Femur (tissue), 1 donor: ENCODE measurements around the gene RIPOR2.

Source experiments
- DNase-seq: peaks from one replicate; pipeline ENCODE4 v3.0.0-alpha.2; 2017

RIPOR2 gene

DNA sequence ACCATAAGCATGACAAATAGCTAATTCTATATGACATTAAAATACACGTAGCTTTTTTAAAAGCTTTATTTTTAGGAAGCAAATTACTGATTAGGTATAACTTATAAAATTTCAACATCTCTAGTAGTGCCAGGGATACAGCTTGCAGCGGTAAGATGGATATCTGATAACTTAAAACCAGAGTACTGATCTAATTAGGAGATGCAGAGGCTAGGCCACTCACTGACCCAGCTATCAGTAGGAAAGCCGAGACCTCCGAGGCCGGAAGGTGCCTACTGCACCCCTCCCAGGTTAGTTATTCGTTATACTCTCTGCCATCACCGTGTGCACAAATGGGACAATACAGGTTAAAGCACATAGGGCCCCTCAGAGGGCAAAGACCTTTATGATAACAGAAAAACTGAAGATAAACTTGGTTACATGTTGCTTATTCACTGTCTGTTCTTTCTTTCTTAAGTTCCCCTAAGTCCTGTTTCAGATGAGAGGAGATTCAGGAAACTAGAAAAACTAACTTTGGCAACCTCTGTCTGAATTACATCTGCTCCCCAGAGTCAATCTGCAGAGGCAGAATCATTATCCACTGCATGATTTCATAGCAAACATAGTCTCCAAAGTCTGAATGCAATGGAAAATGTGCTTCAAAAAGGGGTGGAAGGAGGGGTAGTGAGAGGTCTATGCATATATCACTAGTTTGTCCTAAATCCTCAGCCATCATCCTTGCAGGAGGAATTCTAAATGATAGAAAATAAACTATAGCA is 60.8 kb downstream of the RIPOR2 start:
- DNase-seq = peak; percentile 32

DNA sequence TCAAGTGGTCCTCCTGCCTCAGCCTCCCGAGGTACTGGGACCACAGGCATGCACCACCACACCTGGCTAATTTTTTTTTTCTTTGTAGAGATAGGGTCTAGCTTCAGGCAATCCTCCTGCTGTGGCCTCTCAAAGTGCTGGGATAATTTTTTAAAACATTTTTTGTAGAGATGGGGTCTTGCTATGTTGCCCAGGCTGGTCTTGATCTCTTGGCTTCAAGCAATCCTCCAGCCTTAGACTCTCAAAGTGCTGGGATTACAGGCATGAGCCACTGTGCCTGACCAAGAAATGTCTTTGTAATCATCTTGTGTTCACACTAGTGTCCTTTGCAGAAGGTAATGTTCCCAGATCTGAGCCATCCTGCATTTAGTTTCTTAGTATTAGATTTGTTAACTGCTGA is 61.6 kb downstream of the RIPOR2 start:
- DNase-seq = no peak

DNA sequence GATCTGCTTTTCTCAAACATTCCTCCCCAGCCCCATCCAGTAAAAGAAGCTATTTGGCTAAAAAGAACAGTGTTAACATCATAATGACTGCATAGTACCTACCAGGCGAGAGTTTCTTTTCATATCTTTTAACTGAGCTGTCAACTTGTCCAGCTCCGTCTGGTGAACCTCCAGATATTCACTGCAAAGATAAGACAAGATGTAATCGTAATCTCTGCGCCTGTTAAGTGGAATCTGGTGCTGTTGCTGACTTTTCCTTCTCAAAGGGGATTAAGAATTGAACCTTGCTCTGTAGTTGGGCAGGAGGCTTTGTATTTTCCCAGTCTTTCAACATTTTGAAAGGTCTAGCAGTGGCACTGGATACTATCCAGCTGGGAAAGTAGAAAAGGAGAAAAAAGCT is 63.0 kb downstream of the RIPOR2 start:
- DNase-seq = no peak

DNA sequence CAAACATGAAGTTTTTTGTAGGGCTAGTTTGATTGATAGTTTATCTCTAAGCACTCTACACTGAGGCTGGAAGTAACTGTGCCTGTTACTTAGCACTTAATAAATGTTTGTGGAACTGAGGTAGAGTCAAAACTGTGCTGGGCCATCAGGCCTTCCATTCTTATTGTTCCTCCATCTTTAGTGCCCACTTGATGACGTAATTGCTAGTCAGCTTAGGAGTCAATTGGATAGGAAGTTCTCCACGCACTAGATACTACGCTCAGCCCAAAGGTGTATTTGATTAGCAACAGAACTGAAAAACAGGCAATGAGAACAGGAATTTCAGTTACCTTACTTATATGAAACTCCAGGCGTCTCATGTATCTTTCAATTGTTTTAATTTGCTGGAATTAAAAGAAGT is 67.0 kb downstream of the RIPOR2 start:
- no peak for DNase-seq

DNA sequence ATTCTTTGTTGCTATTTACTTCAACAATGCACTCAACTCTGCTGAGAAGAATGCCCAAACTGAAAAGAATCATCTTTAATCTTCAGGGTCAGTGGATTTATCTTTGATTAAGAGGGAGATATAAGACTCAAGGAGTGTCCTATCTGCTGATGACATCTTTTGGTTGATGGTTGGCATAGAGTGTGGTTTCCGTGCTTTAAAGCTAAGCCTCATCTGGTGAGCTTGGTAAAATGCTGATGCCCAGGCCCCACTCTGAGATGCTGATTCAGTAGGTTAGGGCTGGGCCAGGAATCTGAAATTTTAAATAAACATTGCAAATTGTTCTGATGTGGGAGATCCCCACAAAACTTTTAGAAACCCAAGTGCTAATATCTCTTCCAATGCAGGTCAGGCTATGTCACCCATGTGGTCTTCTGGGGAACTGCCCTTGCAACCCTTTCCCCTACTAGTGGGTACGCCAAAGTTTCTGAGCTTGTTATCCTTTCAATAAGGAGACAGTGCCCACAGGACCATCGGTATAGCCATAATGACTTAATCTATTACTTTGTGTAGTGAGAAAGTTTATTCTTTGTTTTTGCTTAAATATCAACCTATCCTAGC is 68.6 kb downstream of the RIPOR2 start:
- no peak for DNase-seq

DNA sequence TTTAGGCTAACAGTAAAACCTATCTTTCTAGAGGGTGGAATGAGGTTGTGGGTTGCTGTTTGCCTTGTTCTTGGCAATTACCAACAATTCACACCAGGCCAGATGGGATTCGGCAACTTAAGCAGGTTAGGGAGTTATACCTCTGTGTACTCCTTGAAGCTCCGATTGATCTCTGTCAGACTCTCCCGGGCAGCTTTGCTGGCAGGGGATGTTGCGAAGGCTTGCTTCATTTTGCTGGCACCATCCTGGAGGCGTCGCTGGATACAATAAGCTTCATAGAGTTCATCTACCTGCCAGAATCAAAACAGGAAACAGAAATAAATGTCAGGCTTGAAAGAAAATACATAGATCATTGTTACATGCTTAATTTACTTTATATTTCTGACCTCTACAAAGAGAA is 70.6 kb downstream of the RIPOR2 start:
- DNase-seq = no peak

DNA sequence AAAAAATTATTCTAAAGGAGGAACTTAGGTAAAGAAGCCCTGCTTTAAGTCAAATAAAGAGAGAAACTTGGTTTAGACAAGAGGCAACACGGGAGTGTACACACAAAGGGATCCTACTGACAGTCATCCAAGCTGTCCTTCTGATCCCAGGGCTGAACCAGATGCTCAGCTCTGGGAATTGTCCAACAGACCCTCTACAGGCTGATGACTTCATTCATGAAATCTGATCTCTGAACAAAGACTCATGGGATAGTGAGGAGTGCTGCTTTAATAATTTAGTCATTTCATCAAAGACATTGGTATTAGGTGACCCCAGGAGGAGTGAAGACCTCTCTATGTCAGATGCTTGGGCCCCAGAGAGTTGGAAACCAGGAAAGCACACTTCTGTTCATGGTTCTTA is 71.4 kb downstream of the RIPOR2 start:
- no peak for DNase-seq

DNA sequence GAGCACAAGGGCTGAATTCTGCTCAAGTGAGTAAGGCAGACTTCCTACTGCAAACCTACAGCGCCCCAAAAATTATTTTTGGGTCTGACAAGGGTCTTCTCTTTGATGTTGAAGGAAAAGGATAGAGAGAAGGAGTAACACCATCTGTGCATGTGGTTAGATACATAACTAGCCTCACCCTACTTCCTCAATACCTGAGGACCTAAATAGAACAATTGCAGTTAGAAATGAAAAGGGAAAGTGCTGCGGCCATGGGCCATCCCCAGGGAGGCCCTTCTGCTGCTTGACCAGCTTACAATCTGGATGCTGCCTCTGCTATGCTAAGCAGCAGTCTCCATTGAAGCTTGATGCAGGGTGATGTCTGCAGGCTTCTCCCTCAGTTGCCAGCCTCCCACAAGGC is 73.8 kb downstream of the RIPOR2 start:
- no peak for DNase-seq

DNA sequence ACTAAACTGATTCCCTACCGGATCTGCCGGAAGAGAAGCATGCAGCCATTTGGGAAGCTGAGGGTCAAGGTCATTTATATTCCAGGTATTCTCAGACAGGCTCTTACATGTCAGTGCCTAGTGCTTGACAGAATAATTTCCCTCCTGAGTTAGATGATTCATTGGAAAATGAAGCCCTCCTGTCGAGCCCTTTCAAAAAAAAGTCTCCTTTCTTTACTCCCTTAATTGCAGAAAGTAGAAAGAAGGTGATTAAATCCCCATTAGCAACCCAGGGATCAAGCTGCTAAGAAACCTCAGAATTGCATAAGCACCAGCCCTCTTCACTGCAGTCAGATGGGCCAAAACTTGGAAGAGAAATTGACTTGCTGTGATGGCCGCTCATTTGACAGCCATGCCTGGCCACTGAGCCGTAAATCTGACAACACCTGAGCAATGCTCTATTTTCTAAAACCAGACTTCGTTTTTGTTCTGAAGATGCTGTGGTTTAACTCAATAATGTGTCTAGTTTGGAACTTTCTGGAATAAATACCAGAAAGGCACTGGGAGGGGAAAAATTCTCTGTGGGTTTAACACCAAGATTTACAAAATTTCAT is 76.1 kb downstream of the RIPOR2 start:
- DNase-seq = no peak

DNA sequence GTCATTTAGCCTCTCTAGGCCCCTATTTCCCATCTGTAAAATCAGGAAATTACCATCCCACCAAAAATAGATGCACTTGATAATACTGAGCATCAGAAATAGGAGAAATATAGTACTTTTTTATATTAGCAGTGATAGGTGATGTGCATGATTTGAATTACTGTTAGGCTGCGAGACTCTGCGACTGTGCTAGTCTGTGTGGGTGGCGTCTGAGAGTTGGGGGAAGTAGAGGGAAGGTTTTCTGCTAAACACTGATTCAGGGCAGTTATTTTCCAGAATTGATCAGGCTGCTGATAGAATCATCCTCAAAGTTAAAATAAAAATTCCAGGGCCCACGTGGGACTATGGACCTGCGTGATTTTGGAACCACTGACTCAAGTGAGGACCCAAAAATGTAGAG is 76.6 kb downstream of the RIPOR2 start:
- DNase-seq = no peak

DNA sequence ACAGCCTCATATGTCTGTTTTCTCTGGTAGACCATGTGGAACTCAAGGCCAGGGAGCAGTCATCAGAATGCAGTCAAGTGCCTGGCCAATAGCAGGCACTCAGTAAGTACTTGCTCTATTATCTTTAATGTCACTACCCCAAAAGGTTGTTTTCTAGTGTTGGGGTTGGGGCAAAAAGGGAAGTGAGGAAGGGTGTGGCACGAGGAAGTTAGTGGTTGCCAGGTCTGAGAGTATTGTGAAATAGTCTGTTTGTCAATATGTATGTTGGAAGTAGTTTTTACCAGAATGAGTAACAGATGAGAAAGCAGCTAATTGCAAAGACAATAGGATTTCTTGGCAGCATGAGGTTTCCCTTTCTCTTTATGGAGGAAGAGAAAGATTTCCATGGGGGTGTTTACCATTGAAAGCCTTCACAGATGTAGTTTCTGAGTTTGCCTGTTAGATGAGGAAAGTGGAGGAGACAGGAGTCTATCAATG is 77.5 kb downstream of the RIPOR2 start:
- peak; percentile 23 for DNase-seq

DNA sequence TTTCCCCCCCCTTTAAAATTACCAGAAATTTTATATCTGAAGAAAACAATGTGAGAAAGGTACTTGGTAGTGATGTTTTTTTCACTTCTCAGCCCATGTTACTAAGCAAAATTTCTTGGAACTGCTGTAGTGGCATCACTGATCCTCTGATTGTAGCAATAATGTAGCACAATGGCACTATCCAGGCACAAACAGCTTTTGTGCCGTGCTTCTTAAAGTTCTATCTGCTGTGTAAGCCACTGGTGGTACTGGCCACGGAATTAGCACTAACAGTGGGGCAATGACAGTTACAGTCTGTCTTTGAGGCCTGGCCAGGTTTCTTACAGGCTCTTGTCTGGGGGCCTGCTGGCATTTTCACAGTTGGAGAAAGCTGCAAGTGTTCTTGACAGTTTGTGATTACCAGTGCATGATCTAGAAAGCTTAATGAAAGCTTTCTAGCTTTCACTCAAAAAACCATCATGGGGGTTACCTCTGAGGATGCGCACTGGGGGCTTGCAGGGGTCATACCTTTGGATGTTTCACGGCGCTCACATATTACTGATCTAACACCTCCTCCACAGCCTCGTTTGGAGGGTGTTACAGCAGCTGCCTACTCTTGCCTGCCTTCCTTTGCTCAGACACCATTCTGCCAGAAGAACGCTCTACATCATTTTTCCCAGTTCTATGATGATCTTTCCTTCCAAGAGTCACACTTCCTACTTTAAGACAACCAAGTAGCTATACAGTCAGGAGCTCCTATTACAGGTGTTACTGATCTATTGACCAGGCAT is 78.7 kb downstream of the RIPOR2 start:
- DNase-seq = no peak

DNA sequence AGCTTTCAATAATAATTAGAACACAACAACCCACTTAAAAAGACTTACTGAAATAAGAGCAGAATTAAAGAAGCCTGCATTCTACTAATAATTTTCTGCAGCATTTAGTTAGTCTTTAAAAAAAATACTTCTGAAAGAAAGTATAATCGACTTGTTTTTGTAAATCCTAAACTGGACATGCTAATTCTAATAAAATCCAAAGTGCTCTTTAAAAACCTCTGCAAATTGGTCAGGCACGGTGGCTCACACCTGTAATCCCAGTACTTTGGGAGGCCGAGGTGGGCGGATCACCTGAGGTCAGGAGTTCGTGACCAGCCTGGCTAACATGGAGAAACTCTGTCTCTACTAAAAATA is 79.5 kb downstream of the RIPOR2 start:
- DNase-seq = no peak

DNA sequence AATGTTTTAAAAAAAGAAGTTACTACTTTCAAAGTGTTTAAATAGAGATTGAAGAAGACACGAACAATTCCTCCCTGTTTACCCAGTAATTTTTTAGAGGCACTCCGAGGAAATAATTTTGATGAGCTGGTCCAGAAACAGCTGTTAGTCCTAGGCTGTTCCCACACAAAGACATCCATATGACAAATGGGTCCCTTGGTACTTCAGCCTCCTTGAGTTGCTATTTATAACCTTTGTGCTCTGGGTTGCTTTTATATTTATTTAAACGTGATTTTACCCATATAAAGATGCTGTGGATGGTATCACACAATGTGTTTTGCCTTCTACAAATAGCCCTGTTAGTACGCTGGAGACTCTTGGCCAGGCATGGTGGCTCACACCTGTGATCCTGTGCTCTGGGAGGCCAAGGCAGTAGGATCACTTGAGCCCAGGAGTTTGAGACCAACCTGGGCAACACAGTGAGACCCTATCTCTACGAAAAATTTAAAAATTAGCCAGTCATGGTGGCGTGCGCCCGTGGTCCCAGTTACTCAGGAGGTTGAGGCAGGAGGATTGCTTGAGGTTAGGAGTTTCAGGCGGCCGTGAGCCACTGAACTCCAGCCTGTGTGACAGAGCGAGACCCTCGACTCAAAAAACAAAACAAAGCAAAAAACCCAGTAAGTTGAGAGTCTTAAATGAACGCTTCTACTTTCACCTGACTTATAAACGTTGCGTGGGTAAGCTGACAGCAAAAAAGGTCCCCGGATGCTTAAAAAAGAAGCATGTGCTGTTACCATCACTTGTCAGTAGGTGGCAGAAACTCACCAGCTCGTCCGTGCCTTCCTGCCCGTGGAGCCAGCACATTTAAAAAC is 80.1 kb downstream of the RIPOR2 start:
- DNase-seq = peak; percentile 67

DNA sequence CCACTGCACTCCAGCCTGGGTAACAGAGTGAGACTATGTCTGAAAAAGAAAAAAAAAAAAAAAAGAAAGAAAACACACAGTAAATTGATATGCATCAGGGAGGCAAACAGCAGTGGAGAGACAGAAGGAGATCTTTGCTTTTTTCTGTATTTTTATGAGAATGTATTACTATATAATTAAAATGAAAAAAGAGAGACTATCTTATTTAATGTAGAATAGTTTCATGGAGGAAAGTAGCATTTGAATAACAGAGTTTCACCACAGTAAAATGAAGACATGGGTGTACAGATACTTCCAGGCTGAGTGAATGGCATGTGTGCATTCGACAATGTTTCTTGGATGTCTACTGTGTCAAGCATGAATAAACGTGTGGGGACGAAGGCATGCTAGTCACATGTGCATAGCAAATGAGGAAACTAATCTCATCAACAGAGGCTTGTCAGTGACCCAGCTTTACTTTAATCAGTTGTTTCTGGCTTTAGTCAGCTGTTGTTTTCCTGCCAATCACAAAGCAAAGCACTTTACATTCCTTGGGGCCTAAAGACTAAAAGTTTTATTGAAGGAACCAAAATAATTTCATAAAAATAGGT is 81.6 kb downstream of the RIPOR2 start:
- DNase-seq = no peak

DNA sequence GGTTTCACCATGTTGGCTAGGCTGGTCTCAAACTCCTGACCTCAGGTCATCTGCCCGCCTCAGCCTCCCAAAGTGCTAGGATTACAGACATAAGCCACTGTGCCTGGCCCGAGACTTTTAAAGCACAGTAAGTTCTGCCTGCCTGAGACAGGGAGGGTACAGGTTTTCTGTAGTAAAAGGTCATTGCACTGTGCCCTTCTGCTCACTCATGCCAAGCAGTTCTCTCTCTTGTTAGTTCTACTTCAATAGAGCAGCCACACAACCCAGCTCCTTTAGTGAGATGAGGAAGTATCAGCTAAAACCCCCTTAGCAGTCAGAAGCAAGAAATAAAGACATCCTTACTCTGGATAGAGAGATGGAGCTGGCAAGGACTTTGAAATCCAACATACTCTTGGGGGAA is 84.7 kb downstream of the RIPOR2 start:
- DNase-seq = no peak

DNA sequence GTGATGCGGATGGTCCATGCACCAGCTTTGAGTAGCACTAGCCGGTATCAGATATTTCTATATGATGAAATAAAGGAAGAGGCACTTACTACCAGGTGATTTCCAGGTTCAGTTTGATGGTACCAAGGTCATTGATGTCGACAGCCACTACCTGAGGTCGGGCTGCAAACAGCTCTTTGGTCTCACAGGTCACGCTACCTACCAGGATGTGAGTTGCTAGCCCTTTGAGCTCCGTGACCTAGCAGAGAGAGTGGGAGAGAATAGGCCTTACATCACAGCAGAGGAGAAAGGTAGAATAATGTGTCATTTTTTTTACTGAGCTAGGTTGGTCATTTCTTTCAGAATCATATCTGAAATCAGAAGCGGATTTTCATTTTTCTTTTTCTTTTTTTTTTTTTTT is 86.0 kb downstream of the RIPOR2 start:
- DNase-seq = no peak

DNA sequence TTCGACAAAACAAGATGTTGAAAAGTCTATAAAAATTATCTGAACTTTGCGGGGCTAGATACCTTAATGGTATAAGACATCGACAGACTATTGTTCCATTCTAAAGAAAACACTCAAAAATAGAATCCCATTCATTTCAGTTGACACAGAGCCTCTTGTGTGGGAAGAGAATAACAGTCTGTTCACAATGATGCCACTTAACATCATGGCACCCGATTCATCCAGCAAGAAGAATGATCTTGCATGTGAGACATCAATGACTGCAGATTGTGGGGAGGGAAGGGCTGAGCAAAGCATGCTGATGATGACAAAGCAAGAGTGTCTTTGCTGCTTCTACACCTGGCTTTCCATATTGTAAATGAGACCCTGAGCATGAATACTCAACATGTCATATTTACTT is 87.3 kb downstream of the RIPOR2 start:
- DNase-seq = no peak

DNA sequence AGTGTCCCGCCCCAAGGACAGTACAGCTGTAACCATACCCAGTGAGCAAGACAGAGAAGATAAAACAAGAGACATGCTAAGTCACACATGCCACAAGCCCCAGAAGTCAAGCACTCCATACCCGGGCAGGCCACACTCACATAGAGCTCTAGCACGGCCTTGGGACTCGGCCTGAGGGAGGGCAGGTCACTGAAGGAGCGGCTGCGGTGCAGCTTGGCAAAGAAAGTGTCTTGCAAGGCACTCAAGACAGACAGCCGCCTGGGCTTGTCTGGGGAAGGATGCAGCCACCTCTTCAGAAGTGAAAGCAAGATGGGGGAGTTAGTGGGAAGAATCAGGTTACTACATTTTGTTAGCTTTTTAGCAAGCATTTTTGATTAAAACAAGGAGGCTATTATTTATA is 88.4 kb downstream of the RIPOR2 start:
- no peak for DNase-seq

DNA sequence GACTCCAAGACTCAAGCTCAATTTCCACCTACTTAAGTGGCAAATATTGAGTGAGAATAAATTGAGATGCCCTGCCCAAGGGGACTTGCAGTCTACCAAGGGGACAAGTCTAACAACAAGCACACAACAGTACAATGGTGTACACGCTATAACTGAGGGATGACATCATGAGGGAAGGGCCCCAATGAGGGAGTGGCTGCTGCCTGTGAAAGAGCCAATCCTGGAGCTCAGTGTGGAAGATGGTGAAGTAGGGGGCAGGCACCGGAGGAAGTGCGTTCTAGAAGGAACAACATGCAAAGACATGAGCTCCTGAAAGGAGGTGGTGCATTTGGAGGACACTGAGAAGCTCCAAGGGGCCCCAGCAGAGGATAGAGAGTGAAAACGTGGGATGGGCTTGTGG is 90.2 kb downstream of the RIPOR2 start:
- DNase-seq = no peak

DNA sequence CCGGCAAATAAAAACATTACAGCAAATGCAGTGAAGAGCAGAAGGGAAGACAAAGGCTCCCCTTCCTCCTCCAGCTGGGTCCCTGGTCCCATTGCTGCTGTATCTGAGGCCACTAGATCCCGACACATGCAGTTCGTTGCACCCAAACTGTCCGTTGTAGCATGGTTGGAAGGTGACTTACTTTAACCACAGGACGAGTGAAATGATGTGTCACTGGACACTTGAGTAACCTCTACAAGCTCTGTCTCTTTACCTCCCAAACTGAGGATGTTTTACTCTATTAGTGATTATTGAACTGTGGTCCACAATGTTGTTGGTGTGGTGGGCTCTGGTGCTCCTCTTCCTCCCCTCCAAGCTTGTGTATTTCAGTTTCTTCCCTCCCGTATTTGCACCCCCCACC is 90.9 kb downstream of the RIPOR2 start:
- no peak for DNase-seq

DNA sequence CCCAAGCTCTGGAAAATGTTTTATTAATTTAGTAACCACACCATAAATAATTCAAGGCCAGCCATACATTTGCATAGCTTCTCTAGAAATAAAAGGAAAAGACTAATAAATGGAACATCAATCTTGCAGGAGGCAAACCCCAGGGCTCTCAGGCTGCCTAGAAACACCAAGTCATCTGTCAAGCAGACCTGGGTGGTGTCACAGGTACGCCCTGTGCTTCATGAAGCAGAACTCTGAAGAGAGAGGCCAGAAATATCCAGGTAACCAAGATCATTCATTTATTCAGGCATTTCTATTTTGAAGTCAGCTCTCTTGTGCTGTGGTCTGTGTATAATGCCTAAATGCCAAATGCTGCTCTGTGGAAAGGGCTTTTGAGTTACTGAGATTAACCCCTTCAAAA is 91.7 kb downstream of the RIPOR2 start:
- DNase-seq = no peak
